ENCODE data around the gene SHQ1. TPM values are rescaled to one million over a fixed set of nuclear protein-coding genes. Genes with fewer than 3 reads are reported as not detected.

SHQ1 gene
- total and polyA plus RNA-seq, 2 experiments from 2014 or later: 18.3 to 28.7 TPM

DNA sequence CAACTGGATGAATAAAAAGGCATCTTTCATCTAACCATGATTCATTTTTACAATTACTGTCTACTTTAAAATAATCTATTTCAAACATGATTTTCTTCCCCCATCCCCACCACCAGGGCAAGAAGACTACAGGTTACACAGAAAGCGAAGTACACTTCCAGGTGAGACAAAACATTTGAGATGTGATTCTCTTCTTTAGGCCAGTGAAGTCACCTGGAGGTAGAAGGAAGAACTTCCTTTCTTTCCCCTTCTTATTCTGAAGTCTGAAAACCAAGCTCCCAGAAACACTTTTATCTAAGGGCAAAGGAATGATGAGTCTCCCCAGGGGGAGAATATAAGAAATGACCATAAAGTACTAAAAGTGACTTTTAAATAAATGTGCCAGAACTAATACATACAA, 36.7 kb downstream of the SHQ1 start:
- Mint-ChIP-seq H3K4me1 (peaks cover 44% of the 10 kb centered on the region), H3K4me3 (no peak overlapping the region), H3K36me3 (ENCODE audit: low read depth) (no peaks in the 10 kb centered on the region), H3K27ac (peak overlapping the region; percentile 84), H3K9me3 (no peaks in the 10 kb centered on the region), H3K27me3 (ENCODE audit: insufficient read depth, low read depth, poor library complexity) (peaks cover 2% of the 10 kb centered on the region)
- DNase-seq (ENCODE audit: low spot score) (peak; percentile 71), ATAC-seq (peak; percentile 83)
- Histone ChIP-seq H3K79me2 (replicated peaks; ENCODE audit: insufficient read depth) (no peaks in the 10 kb centered on the region), H3K36me3 (ENCODE audit: insufficient read depth) (no peaks in the 10 kb centered on the region), H2AFZ (no peak overlapping the region), H3K4me1 (ENCODE audit: insufficient read depth) (peaks cover 46% of the 10 kb centered on the region), H4K20me1 (replicated peaks; ENCODE audit: insufficient read depth) (no peaks in the 10 kb centered on the region), H3K4me2 (peak overlapping the region; percentile 36; the same call in 1 of the 2 replicates), H3K27ac (ENCODE audit: low read depth) (peak overlapping the region; percentile 35), H3K27me3 (ENCODE audit: insufficient read depth) (no peaks in the 10 kb centered on the region), H3K9me2 (ENCODE audit: insufficient read depth) (no peaks in the 10 kb centered on the region), H3K4me3 (no peak overlapping the region), H3F3A (replicated peaks; ENCODE audit: low read depth) (peaks cover 6% of the 10 kb centered on the region; the same call in 1 of the 2 replicates)
- TF ChIP-seq EZH2phosphoT487 (IDR thresholded peaks at IDR 0.05; ENCODE audit: unreplicated experiment): no peak
- no peak for TF ChIP-seq NANOG (IDR thresholded peaks at IDR 0.05; ENCODE audit: borderline replicate concordance)
- TF ChIP-seq, protein P1, sequence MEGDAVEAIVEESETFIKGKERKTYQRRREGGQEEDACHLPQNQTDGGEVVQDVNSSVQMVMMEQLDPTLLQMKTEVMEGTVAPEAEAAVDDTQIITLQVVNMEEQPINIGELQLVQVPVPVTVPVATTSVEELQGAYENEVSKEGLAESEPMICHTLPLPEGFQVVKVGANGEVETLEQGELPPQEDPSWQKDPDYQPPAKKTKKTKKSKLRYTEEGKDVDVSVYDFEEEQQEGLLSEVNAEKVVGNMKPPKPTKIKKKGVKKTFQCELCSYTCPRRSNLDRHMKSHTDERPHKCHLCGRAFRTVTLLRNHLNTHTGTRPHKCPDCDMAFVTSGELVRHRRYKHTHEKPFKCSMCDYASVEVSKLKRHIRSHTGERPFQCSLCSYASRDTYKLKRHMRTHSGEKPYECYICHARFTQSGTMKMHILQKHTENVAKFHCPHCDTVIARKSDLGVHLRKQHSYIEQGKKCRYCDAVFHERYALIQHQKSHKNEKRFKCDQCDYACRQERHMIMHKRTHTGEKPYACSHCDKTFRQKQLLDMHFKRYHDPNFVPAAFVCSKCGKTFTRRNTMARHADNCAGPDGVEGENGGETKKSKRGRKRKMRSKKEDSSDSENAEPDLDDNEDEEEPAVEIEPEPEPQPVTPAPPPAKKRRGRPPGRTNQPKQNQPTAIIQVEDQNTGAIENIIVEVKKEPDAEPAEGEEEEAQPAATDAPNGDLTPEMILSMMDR (conservative IDR thresholded peaks at IDR 0.05; ENCODE audit: low read depth in 2 of 2): peak; percentile 45 to 54
- no peak for TF ChIP-seq JUNB (IDR thresholded peaks at IDR 0.05; ENCODE audit: unreplicated experiment)
- TF ChIP-seq, protein P2, sequence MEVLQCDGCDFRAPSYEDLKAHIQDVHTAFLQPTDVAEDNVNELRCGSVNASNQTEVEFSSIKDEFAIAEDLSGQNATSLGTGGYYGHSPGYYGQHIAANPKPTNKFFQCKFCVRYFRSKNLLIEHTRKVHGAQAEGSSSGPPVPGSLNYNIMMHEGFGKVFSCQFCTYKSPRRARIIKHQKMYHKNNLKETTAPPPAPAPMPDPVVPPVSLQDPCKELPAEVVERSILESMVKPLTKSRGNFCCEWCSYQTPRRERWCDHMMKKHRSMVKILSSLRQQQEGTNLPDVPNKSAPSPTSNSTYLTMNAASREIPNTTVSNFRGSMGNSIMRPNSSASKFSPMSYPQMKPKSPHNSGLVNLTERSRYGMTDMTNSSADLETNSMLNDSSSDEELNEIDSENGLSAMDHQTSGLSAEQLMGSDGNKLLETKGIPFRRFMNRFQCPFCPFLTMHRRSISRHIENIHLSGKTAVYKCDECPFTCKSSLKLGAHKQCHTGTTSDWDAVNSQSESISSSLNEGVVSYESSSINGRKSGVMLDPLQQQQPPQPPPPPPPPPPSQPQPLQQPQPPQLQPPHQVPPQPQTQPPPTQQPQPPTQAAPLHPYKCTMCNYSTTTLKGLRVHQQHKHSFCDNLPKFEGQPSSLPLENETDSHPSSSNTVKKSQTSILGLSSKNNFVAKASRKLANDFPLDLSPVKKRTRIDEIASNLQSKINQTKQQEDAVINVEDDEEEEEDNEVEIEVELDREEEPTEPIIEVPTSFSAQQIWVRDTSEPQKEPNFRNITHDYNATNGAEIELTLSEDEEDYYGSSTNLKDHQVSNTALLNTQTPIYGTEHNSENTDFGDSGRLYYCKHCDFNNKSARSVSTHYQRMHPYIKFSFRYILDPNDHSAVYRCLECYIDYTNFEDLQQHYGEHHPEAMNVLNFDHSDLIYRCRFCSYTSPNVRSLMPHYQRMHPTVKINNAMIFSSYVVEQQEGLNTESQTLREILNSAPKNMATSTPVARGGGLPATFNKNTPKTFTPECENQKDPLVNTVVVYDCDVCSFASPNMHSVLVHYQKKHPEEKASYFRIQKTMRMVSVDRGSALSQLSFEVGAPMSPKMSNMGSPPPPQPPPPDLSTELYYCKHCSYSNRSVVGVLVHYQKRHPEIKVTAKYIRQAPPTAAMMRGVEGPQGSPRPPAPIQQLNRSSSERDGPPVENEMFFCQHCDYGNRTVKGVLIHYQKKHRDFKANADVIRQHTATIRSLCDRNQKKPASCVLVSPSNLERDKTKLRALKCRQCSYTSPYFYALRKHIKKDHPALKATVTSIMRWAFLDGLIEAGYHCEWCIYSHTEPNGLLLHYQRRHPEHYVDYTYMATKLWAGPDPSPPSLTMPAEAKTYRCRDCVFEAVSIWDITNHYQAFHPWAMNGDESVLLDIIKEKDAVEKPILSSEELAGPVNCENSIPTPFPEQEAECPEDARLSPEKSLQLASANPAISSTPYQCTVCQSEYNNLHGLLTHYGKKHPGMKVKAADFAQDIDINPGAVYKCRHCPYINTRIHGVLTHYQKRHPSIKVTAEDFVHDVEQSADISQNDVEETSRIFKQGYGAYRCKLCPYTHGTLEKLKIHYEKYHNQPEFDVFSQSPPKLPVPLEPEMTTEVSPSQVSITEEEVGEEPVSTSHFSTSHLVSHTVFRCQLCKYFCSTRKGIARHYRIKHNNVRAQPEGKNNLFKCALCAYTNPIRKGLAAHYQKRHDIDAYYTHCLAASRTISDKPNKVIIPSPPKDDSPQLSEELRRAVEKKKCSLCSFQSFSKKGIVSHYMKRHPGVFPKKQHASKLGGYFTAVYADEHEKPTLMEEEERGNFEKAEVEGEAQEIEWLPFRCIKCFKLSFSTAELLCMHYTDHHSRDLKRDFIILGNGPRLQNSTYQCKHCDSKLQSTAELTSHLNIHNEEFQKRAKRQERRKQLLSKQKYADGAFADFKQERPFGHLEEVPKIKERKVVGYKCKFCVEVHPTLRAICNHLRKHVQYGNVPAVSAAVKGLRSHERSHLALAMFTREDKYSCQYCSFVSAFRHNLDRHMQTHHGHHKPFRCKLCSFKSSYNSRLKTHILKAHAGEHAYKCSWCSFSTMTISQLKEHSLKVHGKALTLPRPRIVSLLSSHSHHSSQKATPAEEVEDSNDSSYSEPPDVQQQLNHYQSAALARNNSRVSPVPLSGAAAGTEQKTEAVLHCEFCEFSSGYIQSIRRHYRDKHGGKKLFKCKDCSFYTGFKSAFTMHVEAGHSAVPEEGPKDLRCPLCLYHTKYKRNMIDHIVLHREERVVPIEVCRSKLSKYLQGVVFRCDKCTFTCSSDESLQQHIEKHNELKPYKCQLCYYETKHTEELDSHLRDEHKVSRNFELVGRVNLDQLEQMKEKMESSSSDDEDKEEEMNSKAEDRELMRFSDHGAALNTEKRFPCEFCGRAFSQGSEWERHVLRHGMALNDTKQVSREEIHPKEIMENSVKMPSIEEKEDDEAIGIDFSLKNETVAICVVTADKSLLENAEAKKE (CRISPR knock-in tag; IDR thresholded peaks at IDR 0.05): 0 out of 2 replicates have a peak, but pooled peaks have one; percentile 10
- TF ChIP-seq ZNF331 (CRISPR knock-in tag; IDR thresholded peaks at IDR 0.05; ENCODE audit: low read depth): no peak
- TF ChIP-seq, protein P3, sequence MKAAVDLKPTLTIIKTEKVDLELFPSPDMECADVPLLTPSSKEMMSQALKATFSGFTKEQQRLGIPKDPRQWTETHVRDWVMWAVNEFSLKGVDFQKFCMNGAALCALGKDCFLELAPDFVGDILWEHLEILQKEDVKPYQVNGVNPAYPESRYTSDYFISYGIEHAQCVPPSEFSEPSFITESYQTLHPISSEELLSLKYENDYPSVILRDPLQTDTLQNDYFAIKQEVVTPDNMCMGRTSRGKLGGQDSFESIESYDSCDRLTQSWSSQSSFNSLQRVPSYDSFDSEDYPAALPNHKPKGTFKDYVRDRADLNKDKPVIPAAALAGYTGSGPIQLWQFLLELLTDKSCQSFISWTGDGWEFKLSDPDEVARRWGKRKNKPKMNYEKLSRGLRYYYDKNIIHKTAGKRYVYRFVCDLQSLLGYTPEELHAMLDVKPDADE (IDR thresholded peaks at IDR 0.05): no peak
- no peak for TF ChIP-seq REST (IDR thresholded peaks at IDR 0.05; ENCODE audit: unreplicated experiment)
